Neuronal stem cell (in vitro differentiated cells): Measurements from ENCODE around the gene ITGAL.
A peak's percentile ranks its signal among the peaks of the same experiment; 100 is the strongest.
"Not testable (repeated sequence)": the region's sequence is repeated elsewhere in the genome, so short reads cannot be mapped to it uniquely, and the experiment has no call there.

Experiments
- DNase-seq: peaks from one replicate; pipeline ENCODE4 v3.0.0-alpha.2; 2013; ENCODE audit warnings: low spot score
- H2AFZ ChIP-seq: one replicate; pipeline ENCODE4 v1.6.1; 2013; ENCODE audit warnings: mild to moderate bottlenecking, low read length, inconsistent platforms
- H2AK5ac ChIP-seq: 2 replicates; pipeline ENCODE4 v1.6.1; 2013; ENCODE audit warnings: low read depth, mild to moderate bottlenecking, inconsistent platforms, low read length, moderate library complexity, mixed read lengths
- H2BK120ac ChIP-seq: 2 replicates; pipeline ENCODE4 v1.6.1; 2013; ENCODE audit warnings: low read depth, mild to moderate bottlenecking, inconsistent platforms, low read length, moderate library complexity, mixed read lengths
- H2BK12ac ChIP-seq: one replicate; pipeline ENCODE4 v1.6.1; 2013; ENCODE audit warnings: low read length, inconsistent platforms
- H2BK15ac ChIP-seq: 2 replicates; pipeline ENCODE4 v1.6.1; 2013; ENCODE audit warnings: mild to moderate bottlenecking, low read length, inconsistent platforms, mixed read lengths
- H2BK5ac ChIP-seq: one replicate; pipeline ENCODE4 v1.6.1; 2013; ENCODE audit warnings: inconsistent platforms, mild to moderate bottlenecking, low read length, moderate library complexity
- H3K14ac ChIP-seq: one replicate; pipeline ENCODE4 v1.6.1; 2013; ENCODE audit warnings: low read length, inconsistent platforms
- H3K18ac ChIP-seq: 2 replicates; pipeline ENCODE4 v1.6.1; 2013; ENCODE audit warnings: low read length, inconsistent platforms
- H3K23ac ChIP-seq: 2 replicates; pipeline ENCODE4 v1.6.1; 2013; ENCODE audit warnings: low read depth, mild to moderate bottlenecking, mixed read lengths, low read length, inconsistent platforms; ENCODE audit not compliant: poor library complexity
- H3K27ac ChIP-seq: replicated peaks from 3 replicates; pipeline ENCODE4 v1.5.1; 2013; ENCODE audit warnings: low read length, inconsistent platforms
- H3K27me3 ChIP-seq, 3 experiments: 2 replicates each; pipeline ENCODE4 v1.6.1; 2013; ENCODE audit warnings: low read length in 3 of 3, mild to moderate bottlenecking in 2 of 3, inconsistent platforms in 1 of 3, low read depth in 1 of 3, mixed read lengths in 1 of 3, moderate library complexity in 1 of 3; ENCODE audit not compliant: control insufficient read depth in 3 of 3, insufficient read depth in 3 of 3
- H3K36me3 ChIP-seq, 2 donors: replicated peaks in 1 of 2; 2 replicates each; pipeline ENCODE4 v1.6.1; 2013; ENCODE audit warnings: low read length in 2 of 2; ENCODE audit not compliant: control insufficient read depth in 2 of 2, insufficient read depth in 2 of 2
- H3K4ac ChIP-seq: 2 replicates; pipeline ENCODE4 v1.6.1; 2013; ENCODE audit warnings: inconsistent platforms, mild to moderate bottlenecking, low read length, moderate library complexity
- H3K4me1 ChIP-seq, 2 donors: 1 replicate in 1 of 2; 2 replicates in 1 of 2; pipeline ENCODE4 v1.6.1; 2013; ENCODE audit warnings: low read length in 2 of 2, low read depth in 1 of 2; ENCODE audit not compliant: control insufficient read depth in 2 of 2, insufficient read depth in 1 of 2
- H3K4me2 ChIP-seq: one replicate; pipeline ENCODE4 v1.6.1; 2013; ENCODE audit warnings: mild to moderate bottlenecking, low read length, inconsistent platforms; ENCODE audit not compliant: insufficient read depth, poor library complexity, severe bottlenecking
- H3K4me3 ChIP-seq, 2 donors: 2 replicates each; pipeline ENCODE4 v1.5.1; 2013; ENCODE audit warnings: low read length in 2 of 2, mild to moderate bottlenecking in 2 of 2, inconsistent platforms in 1 of 2, moderate library complexity in 1 of 2
- H3K79me1 ChIP-seq: one replicate; pipeline ENCODE4 v1.6.1; 2013; ENCODE audit warnings: low read depth, mild to moderate bottlenecking, inconsistent platforms, low read length, moderate library complexity
- H3K9ac ChIP-seq: one replicate; pipeline ENCODE4 v1.6.1; 2013; ENCODE audit warnings: mild to moderate bottlenecking, low read depth, low read length, inconsistent platforms; ENCODE audit not compliant: poor library complexity
- H3K9me3 ChIP-seq, 2 donors: replicated peaks in 1 of 2; 2 replicates each; pipeline versions ENCODE3 to v1.6.1; 2013; ENCODE audit warnings: low read length in 2 of 2, mild to moderate bottlenecking in 2 of 2, inconsistent platforms in 1 of 2, low read depth in 1 of 2, mixed read lengths in 1 of 2, moderate library complexity in 1 of 2; ENCODE audit not compliant: control insufficient read depth in 2 of 2, insufficient read depth in 1 of 2
- H4K8ac ChIP-seq: one replicate; pipeline ENCODE4 v1.6.1; 2013; ENCODE audit warnings: low read depth, mild to moderate bottlenecking, inconsistent platforms, low read length, moderate library complexity
- H4K91ac ChIP-seq: one replicate; pipeline ENCODE4 v1.6.1; 2013; ENCODE audit warnings: low read length, low read depth, mild to moderate bottlenecking, inconsistent platforms; ENCODE audit not compliant: poor library complexity
- WGBS, 2 donors: extraction: QIAGEN DNeasy Blood & Tissue Kit; methylation state at CpG; one replicate each; pipeline ENCODE4 v1.1.7; 2013; ENCODE audit warnings: missing lambda C conversion rate in 2 of 2, mixed read lengths in 1 of 2; ENCODE audit not compliant: insufficient read length in 2 of 2, insufficient replicate concordance in 1 of 2; ENCODE audit errors: extremely low coverage in 2 of 2; 5-methylcytosine and 5-hydroxymethylcytosine counted together

Gene ITGAL

DNA sequence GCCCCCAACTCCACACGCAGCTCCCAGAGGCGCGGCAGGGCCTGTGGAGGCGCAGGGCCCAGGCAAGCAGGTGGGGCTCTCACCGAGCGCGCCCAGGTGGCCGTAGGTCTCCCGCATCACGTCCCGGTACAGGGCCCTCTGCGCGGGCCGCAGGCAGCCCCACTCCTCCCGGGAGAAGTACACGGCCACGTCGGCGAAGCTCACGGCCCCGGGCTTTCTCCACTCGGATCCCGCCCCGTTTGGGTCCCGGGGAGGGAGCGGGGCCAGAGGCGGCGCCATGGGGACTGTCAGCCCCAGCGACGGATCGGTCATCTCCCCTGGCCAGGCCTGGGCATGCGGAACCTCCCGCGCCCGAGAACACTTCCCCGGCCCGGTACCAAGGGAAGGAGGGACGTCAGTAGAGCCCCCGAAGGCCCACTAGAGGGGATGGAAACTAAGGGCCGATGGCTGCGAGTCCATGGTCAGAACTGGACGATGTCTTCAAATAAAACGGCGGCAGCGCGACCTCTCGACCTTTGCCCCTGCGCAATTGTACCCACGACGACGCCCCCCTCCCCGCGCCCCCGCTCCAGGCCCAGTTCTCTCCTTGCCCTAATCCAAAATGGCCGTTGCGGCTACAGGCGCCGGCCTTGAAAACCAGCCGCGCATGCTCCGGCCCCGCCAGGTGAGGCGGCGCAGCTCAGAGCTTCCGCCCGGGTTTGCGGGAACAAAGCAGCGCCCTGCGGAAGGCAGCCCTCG lies 62.0 kb downstream of the ITGAL start, which contains the start of gene ZNF747:
ZNF747 (minus strand) TSS at position 491 of the 738 bp plus-strand sequence; CDS start at position 312, 179 bp downstream.
- Histone ChIP-seq H4K8ac (peak within 1 kb of the TSS; percentile 1), H3K4me2 (peak within 1 kb of the TSS; percentile 79), H3K9ac (peak within 1 kb of the TSS; percentile 91), H3K79me1 (peaks cover 12% of the 10 kb centered on the region), H3K14ac (peak within 1 kb of the TSS; percentile 50), H4K91ac (peak within 1 kb of the TSS; percentile 49), H3K9me3 (no peaks in the 10 kb centered on the region), H3K4ac (no peak within 1 kb of the TSS), H2BK5ac (peak within 1 kb of the TSS; percentile 47), H2BK120ac (peak within 1 kb of the TSS; percentile 40), H3K36me3 (no peaks in the 10 kb centered on the region), H3K27me3 (no peaks in the 10 kb centered on the region), H3K27ac (peak within 1 kb of the TSS; percentile 61), H2BK12ac (peak within 1 kb of the TSS; percentile 95), H3K4me3 (peak within 1 kb of the TSS; percentile 51 to 79), H2AK5ac (peak within 1 kb of the TSS; percentile 89), H2AFZ (peak within 1 kb of the TSS; percentile 96), H2BK15ac (no peak within 1 kb of the TSS), H3K4me1 (peaks cover 7% of the 10 kb centered on the region in 2 donors), H3K23ac (peak within 1 kb of the TSS; percentile 95), H3K18ac (peak within 1 kb of the TSS; percentile 97)
- peak; percentile 87 for DNase-seq
- whole genome bisulfite sequencing, 2 donors: no CpG with 5 or more reads among the region's 70 CpGs

DNA sequence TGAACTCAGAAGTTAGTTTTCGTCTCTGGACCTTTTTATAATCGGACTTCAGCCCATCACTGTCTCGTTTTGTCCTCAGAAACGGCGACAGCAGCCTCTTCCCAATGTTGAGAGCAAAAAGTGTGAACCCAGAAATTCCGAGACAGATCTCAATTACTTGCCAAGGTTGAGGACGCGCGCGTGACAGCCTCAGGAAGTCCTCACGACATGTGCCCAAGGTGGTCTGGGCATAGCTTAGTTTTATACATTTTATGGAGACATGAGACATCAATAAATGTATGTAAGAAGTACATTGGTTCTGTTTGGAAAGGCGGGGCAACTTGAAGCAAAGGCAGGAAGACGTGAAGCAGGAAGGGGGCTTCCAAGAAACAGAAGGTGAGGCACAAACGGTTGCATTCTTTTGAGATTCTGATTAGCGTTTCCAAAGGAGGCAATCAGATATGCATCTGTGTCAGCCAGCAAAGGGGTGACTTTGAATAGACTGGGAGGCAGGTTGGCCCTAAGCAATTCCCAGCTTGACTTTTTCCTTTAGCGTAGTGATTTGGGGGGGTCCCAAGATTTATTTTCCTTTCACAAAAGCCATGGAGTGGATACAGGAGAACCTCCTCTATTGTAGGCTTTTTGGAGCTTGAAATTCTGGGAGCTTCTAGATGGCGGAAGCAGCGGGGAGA lies 62.7 kb downstream of the ITGAL start:
- Histone ChIP-seq H2AFZ (peak overlapping the region; percentile 96), H2BK5ac (no peak overlapping the region), H4K91ac (peak overlapping the region; percentile 49), H3K14ac (no peak overlapping the region), H4K8ac (no peak overlapping the region), H3K4me1 (peaks cover 7% of the 10 kb centered on the region in 2 donors), H3K79me1 (peaks cover 12% of the 10 kb centered on the region), H3K23ac (peak overlapping the region; percentile 95), H2BK12ac (no peak overlapping the region), H3K9ac (no peak overlapping the region), H3K4ac (no peak overlapping the region), H2AK5ac (no peak overlapping the region), H3K27me3 (no peaks in the 10 kb centered on the region), H3K18ac (peak overlapping the region; percentile 44), H2BK120ac (no peak overlapping the region), H3K36me3 (no peaks in the 10 kb centered on the region), H2BK15ac (no peak overlapping the region), H3K9me3 (no peaks in the 10 kb centered on the region), H3K4me2 (peak overlapping the region; percentile 79), H3K4me3 (peak overlapping the region; percentile 51 to 74), H3K27ac (peak overlapping the region; percentile 29)
- peak; percentile 26 for DNase-seq
- no CpG with 5 or more reads among the region's 18 CpGs for WGBS, 2 donors

DNA sequence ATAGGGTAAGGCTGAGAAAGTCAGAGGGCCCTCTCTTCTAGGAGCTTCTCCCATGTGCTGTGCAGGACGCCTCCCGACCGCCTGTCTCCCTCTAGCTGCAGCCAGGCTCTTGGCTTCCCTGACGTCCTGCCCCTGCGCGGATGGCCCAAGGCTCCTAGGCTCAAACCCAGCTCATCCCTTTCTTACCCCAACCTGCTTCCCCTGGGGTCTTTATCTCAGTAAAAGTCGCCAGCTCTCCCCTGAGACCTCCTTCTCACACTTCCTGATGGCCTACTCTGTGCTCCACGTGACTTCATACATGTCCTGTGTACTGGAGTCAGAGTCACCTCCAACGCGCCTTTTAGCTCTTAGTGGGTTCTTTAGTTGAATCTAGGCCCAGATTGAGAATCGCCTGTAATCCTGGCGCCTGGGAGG lies 63.2 kb downstream of the ITGAL start:
- peak; percentile 26 for DNase-seq
- Histone ChIP-seq H2BK120ac (no peak overlapping the region), H2BK15ac (no peak overlapping the region), H3K18ac (no peak overlapping the region), H2AK5ac (no peak overlapping the region), H3K14ac (no peak overlapping the region), H3K4me1 (peaks cover 7% of the 10 kb centered on the region in 2 donors), H2BK12ac (no peak overlapping the region), H2AFZ (peak overlapping the region; percentile 96), H3K36me3 (no peaks in the 10 kb centered on the region), H3K27ac (no peak overlapping the region), H3K79me1 (peaks cover 12% of the 10 kb centered on the region), H2BK5ac (no peak overlapping the region), H3K4ac (no peak overlapping the region), H4K91ac (no peak overlapping the region), H3K4me2 (peak overlapping the region; percentile 79), H3K23ac (no peak overlapping the region), H3K9me3 (no peaks in the 10 kb centered on the region), H3K4me3 (peak overlapping the region; percentile 51 to 64), H3K9ac (no peak overlapping the region), H4K8ac (no peak overlapping the region), H3K27me3 (no peaks in the 10 kb centered on the region)
- WGBS, 2 donors: no CpG with 5 or more reads among the region's 12 CpGs

DNA sequence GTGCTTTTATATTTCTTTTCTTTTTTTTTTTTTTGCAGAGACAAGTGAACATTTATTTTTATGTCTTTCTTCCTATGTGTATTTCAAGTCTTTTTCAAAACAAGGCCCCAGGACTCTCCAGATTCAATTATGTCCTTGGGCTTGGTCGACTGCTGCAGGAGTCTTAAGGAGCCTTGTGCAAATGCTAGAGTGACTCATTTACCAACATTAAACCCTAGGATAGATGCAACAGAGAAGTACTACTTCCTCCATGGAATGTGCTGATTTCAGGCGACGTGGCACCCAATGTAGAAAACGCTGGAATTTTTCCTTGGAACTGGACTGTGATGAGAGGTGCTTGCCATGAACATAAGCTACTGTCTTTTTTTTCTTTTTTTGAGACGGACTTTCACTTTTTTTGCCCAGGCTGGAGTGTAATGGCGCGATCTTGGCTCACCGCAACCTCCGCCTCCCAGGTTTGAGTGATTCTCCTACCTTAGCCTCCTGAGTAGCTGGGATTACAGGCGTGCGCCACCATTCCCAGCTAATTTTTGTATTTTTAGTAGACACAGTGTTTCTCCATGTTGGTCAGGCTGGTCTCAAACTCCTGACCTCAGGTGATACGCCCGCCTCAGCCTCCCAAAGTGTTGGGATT lies 64.0 kb downstream of the ITGAL start:
- not testable (repeated sequence) for H3K27me3 ChIP-seq, H2BK15ac ChIP-seq, H3K4me3 ChIP-seq, H4K91ac ChIP-seq, H3K23ac ChIP-seq, H3K9me3 ChIP-seq, H3K14ac ChIP-seq, H3K9ac ChIP-seq, H2BK12ac ChIP-seq, DNase-seq, H3K18ac ChIP-seq, H3K4me2 ChIP-seq, H3K36me3 ChIP-seq, H3K4ac ChIP-seq, H2BK5ac ChIP-seq, H4K8ac ChIP-seq, H2AFZ ChIP-seq, H2AK5ac ChIP-seq, H2BK120ac ChIP-seq, H3K27ac ChIP-seq
- H3K79me1 ChIP-seq: peaks cover 12% of the 10 kb centered on the region
- no CpG with 5 or more reads among the region's 13 CpGs for WGBS, 2 donors
- peaks cover 8 to 11% of the 10 kb centered on the region in 2 donors for H3K4me1 ChIP-seq
